HepG2 (cell line): ENCODE measurements around the gene OASL. TPM values are rescaled to one million over a fixed set of nuclear protein-coding genes. Genes with fewer than 3 reads are reported as not detected.

Experiments
- ATAC-seq: fragments of 200-7000 bp; cut with Tn5 transposase; 3 replicates; pipeline ENCODE4 v1.9.1; 2020; ENCODE audit warnings: mild to moderate bottlenecking, moderate library complexity
- BruUV-seq: library from RNA; stranded (reverse); fragments of 400-500 nt; replicated peaks from 2 replicates; lab custom pipeline; 2021; lab: Mats Ljungman, UMichigan
- CTCF ChIA-PET: fragments of 300-600 bp; formaldehyde crosslinking; extraction: SDS; loops from one replicate; lab custom pipeline; 2021; ENCODE audit warnings: low total read pairs, inconsistent platforms, low intra/inter-chr PET ratio; lab: Yijun Ruan, JAX
- POLR2A ChIA-PET: fragments of 350-600 bp; sonication (Branson Sonifier 250); formaldehyde crosslinking; loops from one replicate; lab custom pipeline; 2020; ENCODE audit warnings: antibody characterized with exemption, inconsistent platforms; lab: Yijun Ruan, JAX
- DNase-seq: peaks from one replicate; pipeline ENCODE4 v3.0.0-alpha.2; 2015; ENCODE audit warnings: low spot score
- FAIRE-seq: peaks from 3 replicates; lab custom pipeline; 2011; peaks lifted over from hg19 to GRCh38; lab: Jason Lieb, UNC
- H2AFZ ChIP-seq: one replicate; pipeline ENCODE4 v1.6.1; 2011; ENCODE audit warnings: low read length, inconsistent platforms
- H3K27ac ChIP-seq: fragments of 300-600 bp; 3 replicates; pipeline ENCODE4 v1.8.0; 2011; ENCODE audit warnings: mixed run types, mild to moderate bottlenecking, mixed read lengths, low read length, inconsistent platforms; ENCODE audit not compliant: insufficient read depth; ENCODE audit errors: extremely low read length
- H3K27me3 ChIP-seq, 2 experiments: fragments of 200-600 bp in 1 of 2; 2 replicates in 1 of 2; 3 replicates in 1 of 2; pipeline versions ENCODE4 v1.6.0 to v1.8.0; 2011; ENCODE audit warnings: low read length in 2 of 2, mild to moderate bottlenecking in 2 of 2, moderate library complexity in 2 of 2, inconsistent platforms in 1 of 2; ENCODE audit not compliant: insufficient read depth in 2 of 2, control insufficient read depth in 1 of 2
- H3K36me3 ChIP-seq, 2 experiments: fragments of 200-600 bp in 1 of 2; replicated peaks in 1 of 2; 2 replicates in 1 of 2; 3 replicates in 1 of 2; pipeline versions ENCODE4 v1.5.1 to v1.8.0; 2011; ENCODE audit warnings: low read length in 2 of 2, inconsistent platforms in 1 of 2; ENCODE audit not compliant: insufficient read depth in 2 of 2, control insufficient read depth in 1 of 2
- H3K4me1 ChIP-seq: 2 replicates; pipeline ENCODE4 v1.5.1; 2012; ENCODE audit warnings: low read length, inconsistent platforms; ENCODE audit not compliant: insufficient read depth
- H3K4me2 ChIP-seq: 2 replicates; pipeline ENCODE4 v1.6.0; 2011; ENCODE audit warnings: low read depth, low read length, inconsistent platforms
- H3K4me3 ChIP-seq, 3 experiments: fragments of 200-600 bp in 1 of 3; sonication (generic), shearing (Covaris generic) in 1 of 3; replicated peaks in 1 of 3; 2 replicates each; pipeline ENCODE4 v1.5.1; 2011 to 2016; ENCODE audit warnings: low read length in 3 of 3, inconsistent platforms in 2 of 3, low read depth in 2 of 3, mild to moderate bottlenecking in 2 of 3, control low read depth in 1 of 3, mixed read lengths in 1 of 3; ENCODE audit not compliant: insufficient read depth in 1 of 3
- H3K79me2 ChIP-seq: one replicate; pipeline ENCODE4 v1.6.1; 2011; ENCODE audit warnings: low read length, inconsistent platforms; ENCODE audit not compliant: insufficient read depth
- H3K9ac ChIP-seq: 2 replicates; pipeline ENCODE4 v1.6.0; 2011; ENCODE audit warnings: mild to moderate bottlenecking, low read depth, low read length, inconsistent platforms; ENCODE audit not compliant: insufficient read depth
- H3K9me3 ChIP-seq: 2 replicates; pipeline ENCODE4 v1.5.1; 2012; ENCODE audit warnings: mild to moderate bottlenecking, low read length
- H4K20me1 ChIP-seq: 2 replicates; pipeline ENCODE4 v1.6.0; 2011; ENCODE audit warnings: inconsistent platforms, mild to moderate bottlenecking, low read length, moderate library complexity; ENCODE audit not compliant: insufficient read depth
- AGO2 ChIP-seq: fragments of 200-400 bp; formaldehyde crosslinking; optimal IDR thresholded peaks from 2 replicates; pipeline ENCODE3; 2017; ENCODE audit warnings: mild to moderate bottlenecking, low read depth, low read length, moderate library complexity
- FOXM1 ChIP-seq: sonication (generic); formaldehyde crosslinking; IDR thresholded peaks from 2 replicates; pipeline ENCODE4 v1.5.0; 2020; ENCODE audit warnings: missing genetic modification reagents
- HNF4A ChIP-seq: sonication (generic); formaldehyde crosslinking; IDR thresholded peaks from 2 replicates; pipeline ENCODE4 v1.4.0; 2020; ENCODE audit warnings: missing genetic modification reagents
- HNF4G ChIP-seq, 2 experiments: sonication (generic) in 1 of 2; formaldehyde crosslinking in 1 of 2; IDR thresholded peaks; 2 replicates each; pipeline versions ENCODE4 v1.4.0 to v1.6.1; 2011 to 2020; ENCODE audit warnings: borderline replicate concordance in 2 of 2, low read depth in 2 of 2, mild to moderate bottlenecking in 2 of 2, low read length in 1 of 2, missing genetic modification reagents in 1 of 2, moderate library complexity in 1 of 2
- POLR2G ChIP-seq: fragments of 200-400 bp; formaldehyde crosslinking; IDR thresholded peaks from 2 replicates; pipeline ENCODE4 v1.6.1; 2018; ENCODE audit warnings: mild to moderate bottlenecking, low read depth, low read length, moderate library complexity
- RAD21 ChIP-seq: fragments of 450-650 bp; formaldehyde crosslinking; IDR thresholded peaks from 2 replicates; pipeline ENCODE4 v1.5.0; 2020; ENCODE audit warnings: mild to moderate bottlenecking
- RBFOX2 ChIP-seq: fragments of 200-400 bp; formaldehyde crosslinking; IDR thresholded peaks from 2 replicates; pipeline ENCODE4 v1.6.1; 2017; ENCODE audit warnings: low read depth, mild to moderate bottlenecking, low read length
- RBM22 ChIP-seq: fragments of 200-400 bp; formaldehyde crosslinking; optimal IDR thresholded peaks from 2 replicates; pipeline ENCODE3; 2017; ENCODE audit warnings: mild to moderate bottlenecking, low read length, moderate library complexity
- REPIN1 ChIP-seq: sonication (generic); formaldehyde crosslinking; IDR thresholded peaks from 2 replicates; pipeline ENCODE4 v1.8.0; 2022; ENCODE audit warnings: missing genetic modification reagents, low read depth, mild to moderate bottlenecking, borderline replicate concordance
- SMC3 ChIP-seq: IDR thresholded peaks from 2 replicates; pipeline ENCODE4 v1.6.1; 2011; ENCODE audit warnings: low read length, improper control_type of control experiment
- SSRP1 ChIP-seq: IDR thresholded peaks from 2 replicates; pipeline ENCODE4 v1.6.1; 2016; ENCODE audit warnings: control low read depth
- STAG1 ChIP-seq: sonication (generic); formaldehyde crosslinking; IDR thresholded peaks from 2 replicates; pipeline ENCODE4 v1.4.0; 2020; ENCODE audit warnings: missing genetic modification reagents
- ZNF552 ChIP-seq: sonication (generic); formaldehyde crosslinking; IDR thresholded peaks from 2 replicates; pipeline ENCODE4 v1.9.0; 2022; ENCODE audit warnings: missing genetic modification reagents, mild to moderate bottlenecking, borderline replicate concordance
- ZNF629 ChIP-seq: sonication (generic); formaldehyde crosslinking; conservative IDR thresholded peaks from 2 replicates; pipeline ENCODE4 v1.5.0; 2020; ENCODE audit warnings: missing genetic modification reagents
- WGBS: methylation state at CpG from one replicate; pipeline ENCODE4 v1.1.6; 2017; ENCODE audit warnings: low lambda C conversion rate; 5-methylcytosine and 5-hydroxymethylcytosine counted together
- in situ Hi-C: cut with HindIII; loops from 2 replicates; pipeline ENCODE4 v1.10.0; 2017; ENCODE audit warnings: low pct_unique_long_range_greater_than_20kb; ENCODE audit not compliant: extremely low pct_ligation_motif_present
- intact Hi-C: fragments of 100-400 bp; cut with micrococcal nuclease; formaldehyde crosslinking; loops from one replicate; pipeline ENCODE4 v1.10.0; 2022; ENCODE audit not compliant: unreplicated experiment
- polyA plus RNA-seq, 8 experiments: library from polyadenylated mRNA; depleted of rRNA in 3 of 8; stranded (reverse) in 7 of 8; unstranded in 1 of 8; fragments of >200 nt; fragmentation: Illumina TruSeq in 4 of 8; extraction: Trizol in 4 of 8; gene quantifications; 2 replicates each; pipeline versions ENCODE4 v1.2.1 to v1.2.3, GENCODE V29; 2011 to 2016; ENCODE audit warnings: low read depth in 4 of 8, missing spikeins in 1 of 8, mixed read lengths in 1 of 8; ENCODE audit not compliant: insufficient read depth in 1 of 8
- total RNA-seq, 5 experiments: library from RNA; depleted of rRNA; stranded (reverse); fragments of >200 nt; fragmentation: Illumina TruSeq; extraction: Trizol; gene quantifications; 2 replicates each; pipeline ENCODE4 v1.2.3, GENCODE V29; 2016; ENCODE audit warnings: low read depth in 1 of 5
- TF ChIP-seq, protein P1 (sequence below): sonication (generic); formaldehyde crosslinking; IDR thresholded peaks from 2 replicates; pipeline ENCODE4 v1.5.0; 2020; ENCODE audit warnings: mild to moderate bottlenecking, missing genetic modification reagents, moderate library complexity
- TF ChIP-seq, protein P2 (sequence below): sonication (generic); formaldehyde crosslinking; IDR thresholded peaks from 2 replicates; pipeline ENCODE4 v1.8.1; 2023; ENCODE audit warnings: missing genetic modification reagents, inconsistent platforms, borderline replicate concordance

The OASL gene
- total and polyA plus RNA-seq, 2 of the 13 experiments (the other 11 are each of a cell fraction or from before 2014, with no cell fraction given): 0.11 to 0.22 TPM

DNA sequence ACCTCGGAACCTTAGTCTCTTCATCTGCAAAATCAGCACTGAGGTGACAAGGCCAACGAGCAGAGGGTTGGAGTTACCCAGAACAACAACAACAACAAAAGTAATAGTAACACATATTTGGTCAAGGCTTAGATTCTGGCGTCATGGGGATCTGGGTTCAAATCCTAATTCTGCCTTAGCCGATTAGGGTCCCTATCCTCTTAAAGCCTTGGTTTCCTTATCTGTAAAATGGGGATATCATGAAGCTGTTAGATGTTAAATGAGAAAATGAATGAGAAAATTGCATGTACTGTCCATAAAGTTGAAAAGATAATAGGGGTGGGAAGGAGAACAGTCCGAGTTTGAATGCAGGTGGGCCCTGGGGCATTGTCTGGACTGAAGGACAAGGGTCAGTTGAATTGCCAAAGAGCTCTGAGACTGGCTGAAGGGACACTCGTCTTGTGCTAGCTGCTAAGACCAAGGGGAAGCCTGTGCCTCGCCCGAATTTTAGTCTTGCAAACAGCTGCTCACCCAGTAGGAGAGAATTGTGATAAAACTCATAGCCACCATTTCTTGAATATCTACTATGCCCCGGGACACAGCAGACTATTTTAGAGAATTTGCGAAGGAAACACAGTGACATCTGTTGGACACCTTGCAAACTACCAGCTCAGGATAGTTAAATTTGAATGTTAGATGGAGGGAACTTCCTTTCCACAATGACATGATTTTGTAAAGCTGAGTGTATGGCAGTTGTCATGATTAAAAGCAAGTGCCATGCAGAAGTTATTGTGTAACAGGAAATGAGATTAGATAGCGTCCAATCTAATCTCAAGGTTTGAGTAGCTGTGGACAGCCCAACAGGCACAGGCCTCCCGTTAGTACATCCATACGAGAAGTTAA lies 67.5 kb downstream of the OASL start:
- Histone ChIP-seq H3K27me3 (no peaks in the 10 kb centered on the region), H3K9ac (no peak overlapping the region), H3K27ac (no peak overlapping the region), H2AFZ (no peak overlapping the region), H3K4me2 (no peak overlapping the region), H4K20me1 (peaks cover 20% of the 10 kb centered on the region; the same call in 1 of the 2 replicates), H3K79me2 (peaks cover 5% of the 10 kb centered on the region), H3K4me1 (peaks cover 41% of the 10 kb centered on the region), H3K4me3 (no peak overlapping the region), H3K9me3 (no peaks in the 10 kb centered on the region), H3K36me3 (peaks cover 19 to 41% of the 10 kb centered on the region in 2 experiments)
- FAIRE-seq: peak; percentile 88
- WGBS: 68% methylated on average over 13 of the region's 13 CpGs
- TSS peak; percentile 0 for BruUV-seq
- peak; percentile 34 for ATAC-seq
- CTCF ChIA-PET: interaction anchor here (1.3 kb wide), 1 partner anchor 27 kb away, joined by 6 read pairs; no protein-coding TSS in a partner anchor
- in situ Hi-C loops: no loop called here
- intact Hi-C loops: loop anchor here (5.0 to 10.0 kb wide), 2 partner anchors 67 to 389 kb away; partner anchors contain the start of genes POP5 and SPPL3
- POLR2A ChIA-PET: interaction anchor here (1.0 to 5.1 kb wide), 8 partner anchors 9 to 66 kb away, joined by 3 to 99 read pairs (median 5); no protein-coding TSS in a partner anchor
- TF ChIP-seq HNF4A (CRISPR knock-in tag): peak; percentile 25; the same call in 1 of the 2 replicates
- peak; percentile 72 for TF ChIP-seq STAG1 (CRISPR knock-in tag)
- TF ChIP-seq REPIN1 (CRISPR knock-in tag): peak; percentile 57
- TF ChIP-seq, protein P1, sequence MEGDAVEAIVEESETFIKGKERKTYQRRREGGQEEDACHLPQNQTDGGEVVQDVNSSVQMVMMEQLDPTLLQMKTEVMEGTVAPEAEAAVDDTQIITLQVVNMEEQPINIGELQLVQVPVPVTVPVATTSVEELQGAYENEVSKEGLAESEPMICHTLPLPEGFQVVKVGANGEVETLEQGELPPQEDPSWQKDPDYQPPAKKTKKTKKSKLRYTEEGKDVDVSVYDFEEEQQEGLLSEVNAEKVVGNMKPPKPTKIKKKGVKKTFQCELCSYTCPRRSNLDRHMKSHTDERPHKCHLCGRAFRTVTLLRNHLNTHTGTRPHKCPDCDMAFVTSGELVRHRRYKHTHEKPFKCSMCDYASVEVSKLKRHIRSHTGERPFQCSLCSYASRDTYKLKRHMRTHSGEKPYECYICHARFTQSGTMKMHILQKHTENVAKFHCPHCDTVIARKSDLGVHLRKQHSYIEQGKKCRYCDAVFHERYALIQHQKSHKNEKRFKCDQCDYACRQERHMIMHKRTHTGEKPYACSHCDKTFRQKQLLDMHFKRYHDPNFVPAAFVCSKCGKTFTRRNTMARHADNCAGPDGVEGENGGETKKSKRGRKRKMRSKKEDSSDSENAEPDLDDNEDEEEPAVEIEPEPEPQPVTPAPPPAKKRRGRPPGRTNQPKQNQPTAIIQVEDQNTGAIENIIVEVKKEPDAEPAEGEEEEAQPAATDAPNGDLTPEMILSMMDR: peak; percentile 74
- peak; percentile 64 for TF ChIP-seq RBFOX2
- peak; percentile 64 for TF ChIP-seq SSRP1 (CRISPR knock-in tag)
- TF ChIP-seq ZNF629 (CRISPR knock-in tag): peak; percentile 58; the same call in 1 of the 2 replicates
- TF ChIP-seq, protein P2, sequence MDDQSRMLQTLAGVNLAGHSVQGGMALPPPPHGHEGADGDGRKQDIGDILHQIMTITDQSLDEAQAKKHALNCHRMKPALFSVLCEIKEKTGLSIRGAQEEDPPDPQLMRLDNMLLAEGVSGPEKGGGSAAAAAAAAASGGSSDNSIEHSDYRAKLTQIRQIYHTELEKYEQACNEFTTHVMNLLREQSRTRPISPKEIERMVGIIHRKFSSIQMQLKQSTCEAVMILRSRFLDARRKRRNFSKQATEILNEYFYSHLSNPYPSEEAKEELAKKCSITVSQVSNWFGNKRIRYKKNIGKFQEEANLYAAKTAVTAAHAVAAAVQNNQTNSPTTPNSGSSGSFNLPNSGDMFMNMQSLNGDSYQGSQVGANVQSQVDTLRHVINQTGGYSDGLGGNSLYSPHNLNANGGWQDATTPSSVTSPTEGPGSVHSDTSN (CRISPR knock-in tag): no peak
- TF ChIP-seq RBM22: peak; percentile 86
- peak; percentile 59; the same call in 1 of the 2 replicates for TF ChIP-seq RAD21 (CRISPR knock-in tag)
- no peak for TF ChIP-seq FOXM1 (CRISPR knock-in tag)
- TF ChIP-seq AGO2: peak; percentile 38
- TF ChIP-seq SMC3: peak; percentile 70; the same call in 1 of the 2 replicates
- TF ChIP-seq POLR2G: 0 out of 2 replicates have a peak, but pooled peaks have one; percentile 27
- no peak for TF ChIP-seq ZNF552 (CRISPR knock-in tag)
- 0 out of 2 replicates have a peak, but pooled peaks have one; percentile 14 for TF ChIP-seq HNF4G (IDR thresholded peaks at IDR 0.05; ENCODE audit: borderline replicate concordance, low read depth, low read length)
- no peak for TF ChIP-seq HNF4G (CRISPR knock-in tag; IDR thresholded peaks at IDR 0.05; ENCODE audit: borderline replicate concordance, low read depth)
- DNase-seq: peak; percentile 45
